HG03103 (cell line): ENCODE results near the gene PLB1.

ENCODE experiments used
- ATAC-seq: cut with Tn5 transposase; IDR thresholded peaks from one replicate; pipeline ENCODE4 v1.9.1; 2021; ENCODE audit warnings: low read depth; ENCODE audit not compliant: unreplicated experiment

PLB1 gene

GRCh38 chr2:28621172-28622100 is 125.6 kb downstream of the PLB1 start:
- ATAC-seq = no peak

GRCh38 chr2:28622101-28622499 is 126.2 kb downstream of the PLB1 start:
- no peak for ATAC-seq

GRCh38 chr2:28623582-28624405 is 127.9 kb downstream of the PLB1 start:
- no peak for ATAC-seq

- ATAC-seq = no peak
Measured at GRCh38 chr2:28624436-28624792, 128.6 kb downstream of the PLB1 start.

- no peak for ATAC-seq
Measured at GRCh38 chr2:28624793-28625701, 129.2 kb downstream of the PLB1 start.

- ATAC-seq = no peak
Measured at GRCh38 chr2:28626376-28626775, 130.5 kb downstream of the PLB1 start.

GRCh38 chr2:28626891-28627421 is 131.1 kb downstream of the PLB1 start:
- ATAC-seq = no peak

- no peak for ATAC-seq
Measured at GRCh38 chr2:28627722-28628480, 132.0 kb downstream of the PLB1 start.

GRCh38 chr2:28628506-28628905 is 132.6 kb downstream of the PLB1 start:
- ATAC-seq = no peak

GRCh38 chr2:28628987-28629386 is 133.1 kb downstream of the PLB1 start:
- ATAC-seq = no peak

- ATAC-seq = no peak
Measured at GRCh38 chr2:28629910-28630309, 134.1 kb downstream of the PLB1 start.

- no peak for ATAC-seq
Measured at GRCh38 chr2:28630341-28630740, 134.5 kb downstream of the PLB1 start.

- ATAC-seq = no peak
Measured at GRCh38 chr2:28631514-28632206, 135.8 kb downstream of the PLB1 start.

- ATAC-seq = no peak
Measured at GRCh38 chr2:28632791-28633190, 136.9 kb downstream of the PLB1 start.

- ATAC-seq = no peak
Measured at GRCh38 chr2:28633204-28633603, 137.3 kb downstream of the PLB1 start.

- ATAC-seq = no peak
Measured at GRCh38 chr2:28633746-28634145, 137.9 kb downstream of the PLB1 start.

- no peak for ATAC-seq
Measured at GRCh38 chr2:28635191-28635611, 139.3 kb downstream of the PLB1 start.

GRCh38 chr2:28636491-28636890 is 140.6 kb downstream of the PLB1 start:
- ATAC-seq = no peak
